Activated CD8-positive, alpha-beta memory T cell treated with anti-CD3 and anti-CD28 coated beads, Interleukin-2, amount 50 U/mL, for 1 hour (primary cell): Measurements from ENCODE around the gene SWSAP1.
A peak's percentile ranks its signal among the peaks of the same experiment; 100 is the strongest.
"Not testable (repeated sequence)": the region's sequence is repeated elsewhere in the genome, so short reads cannot be mapped to it uniquely, and the experiment has no call there.

ENCODE experiments used
- DNase-seq: peaks from one replicate; pipeline ENCODE4 v3.0.0-alpha.2; 2020; ENCODE audit errors: extremely low read depth

The SWSAP1 gene, protein sequence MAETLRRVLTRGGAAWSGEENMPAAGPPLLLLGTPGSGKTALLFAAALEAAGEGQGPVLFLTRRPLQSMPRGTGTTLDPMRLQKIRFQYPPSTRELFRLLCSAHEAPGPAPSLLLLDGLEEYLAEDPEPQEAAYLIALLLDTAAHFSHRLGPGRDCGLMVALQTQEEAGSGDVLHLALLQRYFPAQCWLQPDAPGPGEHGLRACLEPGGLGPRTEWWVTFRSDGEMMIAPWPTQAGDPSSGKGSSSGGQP

DNA sequence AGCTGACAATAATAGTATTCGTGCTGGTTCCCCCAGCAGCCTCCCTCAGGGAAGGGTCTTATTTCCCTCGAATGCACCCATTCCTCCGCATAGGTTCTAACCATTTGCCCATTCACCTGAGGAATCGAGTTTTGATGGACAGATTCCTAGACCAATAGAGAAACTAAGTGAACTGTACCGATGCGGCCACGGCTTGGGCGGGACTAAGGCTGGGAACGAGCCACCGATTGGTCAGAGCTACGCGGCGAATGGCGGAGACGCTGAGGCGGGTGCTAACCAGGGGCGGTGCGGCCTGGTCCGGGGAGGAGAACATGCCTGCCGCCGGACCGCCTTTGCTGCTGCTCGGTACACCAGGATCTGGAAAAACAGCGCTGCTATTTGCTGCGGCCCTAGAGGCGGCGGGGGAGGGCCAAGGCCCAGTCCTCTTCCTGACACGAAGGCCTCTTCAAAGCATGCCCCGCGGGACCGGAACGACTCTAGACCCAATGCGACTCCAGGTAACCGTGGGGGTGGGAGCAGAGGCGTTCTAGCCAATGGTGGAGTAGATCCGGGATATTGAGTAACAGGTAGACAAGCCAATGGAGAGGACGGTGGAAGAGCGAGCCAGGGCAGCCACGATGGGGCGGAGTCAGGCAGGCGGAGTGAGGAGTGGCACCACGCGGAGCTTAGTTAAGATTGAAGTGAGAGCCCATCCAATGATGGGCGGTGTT lies at the start of gene SWSAP1:
SWSAP1 (plus strand) TSS at position 234 of the 710 bp plus-strand sequence; CDS start at position 249, 15 bp downstream.
- DNase-seq = peak; percentile 92

- no peak for DNase-seq
Measured at GRCh38 chr19:11324748-11325389, 49.6 kb upstream of the SWSAP1 start.

DNA sequence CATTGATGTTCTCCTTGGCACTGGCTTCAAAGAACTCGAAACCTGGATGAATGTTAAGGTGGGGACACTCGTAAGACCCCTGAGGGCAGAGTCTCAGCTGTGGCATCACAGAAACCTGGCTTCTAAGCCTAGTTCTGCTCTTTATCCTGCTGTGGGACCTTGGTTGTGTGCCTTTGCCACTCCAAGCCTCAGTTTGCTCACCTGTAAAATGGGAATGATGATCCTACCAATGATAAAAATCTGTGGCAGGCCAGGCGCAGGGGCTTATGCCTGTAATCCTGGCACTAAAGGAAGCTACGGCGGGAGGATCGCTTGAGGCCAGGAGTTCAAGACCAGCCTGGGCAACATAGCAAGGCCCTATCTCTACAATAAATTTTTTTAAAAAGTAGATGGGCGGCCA lies 48.9 kb upstream of the SWSAP1 start:
- no peak for DNase-seq

- no peak for DNase-seq
Measured at GRCh38 chr19:11330127-11330526, 44.3 kb upstream of the SWSAP1 start.

GRCh38 chr19:11331502-11331901 lies 43.0 kb upstream of the SWSAP1 start:
- DNase-seq = no peak

DNA sequence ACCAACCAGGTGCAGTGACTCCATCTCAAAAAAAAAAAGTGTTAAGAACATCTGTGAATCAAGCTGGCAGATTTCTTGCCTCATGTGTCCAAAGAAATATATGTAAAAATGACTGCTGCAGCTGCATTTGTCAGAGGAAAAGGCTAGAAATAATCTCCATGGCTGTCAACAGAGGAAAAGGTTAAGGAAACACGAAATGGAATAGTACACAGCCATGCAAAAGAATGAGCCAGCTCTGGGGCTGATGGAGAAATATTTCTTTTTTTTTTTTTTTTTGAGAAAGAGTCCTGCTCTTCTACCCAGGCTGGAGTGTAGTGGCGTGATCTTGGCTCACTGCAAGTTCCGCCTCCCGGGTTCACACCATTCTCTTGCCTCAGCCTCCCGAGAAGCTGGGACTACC lies 41.6 kb upstream of the SWSAP1 start:
- DNase-seq = no peak

GRCh38 chr19:11333838-11334237 lies 40.6 kb upstream of the SWSAP1 start:
- DNase-seq = not testable (repeated sequence)

GRCh38 chr19:11335449-11336146 lies 38.9 kb upstream of the SWSAP1 start:
- no peak for DNase-seq

GRCh38 chr19:11337080-11337479 lies 37.4 kb upstream of the SWSAP1 start:
- no peak for DNase-seq

DNA sequence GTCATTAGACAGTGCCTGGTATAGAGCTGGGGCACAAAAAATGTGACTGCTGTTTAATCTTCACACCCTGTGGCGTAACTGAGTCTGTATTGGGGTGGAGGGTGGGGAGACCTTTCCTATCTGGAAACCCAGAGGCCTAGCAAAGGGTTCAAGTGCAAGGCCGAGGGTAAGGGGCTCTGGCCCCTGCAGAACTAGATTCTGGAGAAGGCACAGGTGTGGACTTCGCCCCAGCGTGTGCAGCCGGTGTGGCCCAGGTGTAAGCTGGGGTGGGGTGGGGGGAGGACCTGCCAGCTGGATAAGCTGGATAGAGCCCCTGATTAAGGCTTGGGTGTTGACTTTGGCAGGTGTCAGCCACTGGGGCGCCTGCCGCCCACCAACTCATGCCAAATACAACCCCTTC lies 36.3 kb upstream of the SWSAP1 start:
- DNase-seq = no peak

GRCh38 chr19:11338569-11339253 lies 35.8 kb upstream of the SWSAP1 start:
- no peak for DNase-seq

DNA sequence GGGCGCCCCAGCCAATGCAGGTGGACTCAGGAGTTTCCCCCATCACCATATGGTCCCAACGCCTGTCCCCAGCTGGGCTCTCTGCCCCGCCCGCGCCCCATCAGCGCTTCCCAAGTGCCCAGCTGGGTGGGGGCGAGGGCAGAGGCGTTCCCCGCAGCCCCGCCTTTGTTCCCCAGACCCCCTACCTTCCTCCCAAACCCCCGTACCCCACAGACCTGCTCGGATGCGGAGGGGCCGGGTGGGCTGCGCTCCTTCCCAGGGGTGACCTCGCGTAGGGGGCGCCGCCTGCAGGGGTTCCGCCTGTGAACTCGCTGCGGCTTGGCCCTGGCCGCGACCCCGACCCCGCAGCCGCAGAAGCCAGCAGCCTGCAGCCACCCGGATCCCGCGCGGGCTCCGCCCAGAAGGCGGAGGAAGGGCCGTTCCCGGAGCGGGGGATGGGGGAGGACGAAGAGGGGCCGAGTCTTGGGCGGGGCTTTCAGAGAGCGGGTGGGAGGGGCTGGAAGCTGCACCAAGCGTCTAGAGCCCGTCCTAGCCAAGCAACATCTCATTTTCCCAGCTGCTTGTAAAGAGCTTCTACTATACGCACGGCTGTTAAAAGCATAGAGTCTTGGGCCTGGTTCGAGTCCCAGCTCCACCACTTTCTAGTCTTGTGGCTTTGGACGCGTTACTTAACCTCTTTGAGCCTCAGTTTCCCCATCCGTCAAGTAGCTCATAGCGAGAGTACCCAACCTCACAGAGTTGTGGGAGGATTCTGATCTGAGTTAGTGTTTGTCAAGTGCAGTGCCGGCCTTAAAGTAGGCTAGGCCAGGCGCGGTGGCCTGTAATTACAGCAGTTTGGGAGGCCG lies 35.0 kb upstream of the SWSAP1 start, which contains the start of gene RAB3D:
RAB3D (minus strand) TSS at position 404 of the 845 bp plus-strand sequence. CDS start 2,258 bp downstream, outside the sequence.
- DNase-seq = no peak

- not testable (repeated sequence) for DNase-seq
Measured at GRCh38 chr19:11340099-11340467, 34.4 kb upstream of the SWSAP1 start.

- no peak for DNase-seq
Measured at GRCh38 chr19:11342429-11342828, 32.0 kb upstream of the SWSAP1 start.

GRCh38 chr19:11345122-11345803 lies 29.2 kb upstream of the SWSAP1 start:
- DNase-seq = no peak

GRCh38 chr19:11346104-11346940 lies 28.1 kb upstream of the SWSAP1 start, which contains the start of the genes CCDC159 and TMEM205:
Gene CCDC159, plus strand, starts transcription at chr19:11346519. Its CDS starts 88 bp downstream, at chr19:11346607.
Gene TMEM205, minus strand, starts transcription at chr19:11346268. Its CDS starts 649 bp downstream, at chr19:11345619.
- peak; percentile 97 for DNase-seq

GRCh38 chr19:11347546-11348039 lies 26.9 kb upstream of the SWSAP1 start:
- no peak for DNase-seq

- no peak for DNase-seq
Measured at GRCh38 chr19:11349171-11349570, 25.3 kb upstream of the SWSAP1 start.

- DNase-seq = not testable (repeated sequence)
Measured at GRCh38 chr19:11354102-11354501, 20.4 kb upstream of the SWSAP1 start.
